ENCODE results near the gene PATZ1. TPM values are rescaled to one million over a fixed set of nuclear protein-coding genes. Genes with fewer than 3 reads are reported as not detected.

PATZ1 gene
- total RNA-seq, 4 donors from 2014 or later = 27.1 to 33.5 (median 31.3) TPM

- Histone ChIP-seq H3K4me1 (peaks cover 0 to 12% (median 0%) of the 10 kb centered on the region in 4 donors), H3K36me3 (peaks cover 0 to 91% (median 9%) of the 10 kb centered on the region in 3 donors)
- TF ChIP-seq CTCF (IDR thresholded peaks at IDR 0.05) = no peak
- TF ChIP-seq POLR2A (IDR thresholded peaks at IDR 0.05) = no peak
- no peak for TF ChIP-seq EP300 (IDR thresholded peaks at IDR 0.05)
Observed at GRCh38 chr22:31332886-31333285, 13.3 kb downstream of the PATZ1 start.

DNA sequence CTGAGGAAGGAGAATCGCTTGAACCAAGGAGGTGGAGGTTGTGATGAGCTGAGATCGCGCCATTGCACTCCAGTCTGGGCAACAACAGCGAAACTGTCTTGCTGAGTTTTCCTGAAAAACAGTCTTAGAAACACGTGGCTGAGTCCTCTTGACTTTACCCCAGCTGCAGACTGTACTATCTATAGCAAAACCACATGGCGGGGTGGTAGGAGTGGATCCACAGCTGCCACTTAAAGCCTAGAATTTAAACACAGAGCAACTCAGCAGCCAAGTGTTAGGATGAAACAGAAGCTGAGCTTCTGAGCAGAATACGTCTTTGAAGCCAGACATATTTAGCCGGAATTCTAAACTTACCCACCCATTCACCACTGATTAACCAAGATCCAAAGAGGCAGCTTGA lies 14.1 kb downstream of the PATZ1 start:
- H3K36me3 ChIP-seq = peaks cover 0 to 91% (median 11%) of the 10 kb centered on the region in 3 donors

More at GRCh38 chr22:31332886-31333285, 13.3 kb downstream of the PATZ1 start:
- WGBS, 2 donors = 73 to 87% methylated on average over 1 of the region's 1 CpG
- Histone ChIP-seq H3K4me3 (no peak overlapping the region), H3K27me3 (no peaks in the 10 kb centered on the region), H3K9me3 (no peaks in the 10 kb centered on the region), H3K27ac (no peak overlapping the region)
- DNase-seq (ENCODE audit: low spot score in 2 of 2) = no peak

GRCh38 chr22:31329453-31330215 lies 16.5 kb downstream of the PATZ1 start:
- DNase-seq (ENCODE audit: low spot score in 2 of 2) = no peak
- WGBS, 2 donors = 78 to 80% methylated on average over 9 of the region's 9 CpGs
- no peak overlapping the region for H3K4me3 ChIP-seq
- no peaks in the 10 kb centered on the region for H3K9me3 ChIP-seq
- H3K27me3 ChIP-seq = no peaks in the 10 kb centered on the region
- peaks cover 0 to 100% (median 6%) of the 10 kb centered on the region in 3 donors for H3K36me3 ChIP-seq
- H3K27ac ChIP-seq = no peak overlapping the region
- no peak for TF ChIP-seq EP300 (IDR thresholded peaks at IDR 0.05)
- no peak for TF ChIP-seq POLR2A (IDR thresholded peaks at IDR 0.05)
- no peak for TF ChIP-seq CTCF (IDR thresholded peaks at IDR 0.05)
- peaks cover 0 to 14% (median 0%) of the 10 kb centered on the region in 4 donors for H3K4me1 ChIP-seq

More for the DNA sequence above, 14.1 kb downstream of the PATZ1 start:
- no peaks in the 10 kb centered on the region for H3K9me3 ChIP-seq
- H3K4me1 ChIP-seq = peaks cover 0 to 14% (median 0%) of the 10 kb centered on the region in 4 donors
- H3K27ac ChIP-seq = no peak overlapping the region
- no peak overlapping the region for H3K4me3 ChIP-seq
- DNase-seq (ENCODE audit: low spot score in 2 of 2) = no peak
- TF ChIP-seq EP300 (IDR thresholded peaks at IDR 0.05) (no peak), CTCF (IDR thresholded peaks at IDR 0.05) (no peak), POLR2A (IDR thresholded peaks at IDR 0.05) (no peak)
- 88 to 97% methylated on average over 8 of the region's 8 CpGs for WGBS, 2 donors
- no peaks in the 10 kb centered on the region for H3K27me3 ChIP-seq

- no peaks in the 10 kb centered on the region for H3K27me3 ChIP-seq
- H3K4me1 ChIP-seq = peaks cover 0 to 14% (median 0%) of the 10 kb centered on the region in 4 donors
- no peak overlapping the region for H3K4me3 ChIP-seq
- peak overlapping the region in 1 of 4 donors; percentile 63 for H3K27ac ChIP-seq
- H3K36me3 ChIP-seq = peaks cover 0 to 100% (median 6%) of the 10 kb centered on the region in 3 donors
- DNase-seq (ENCODE audit: low spot score in 2 of 2) = no peak
- TF ChIP-seq CTCF (IDR thresholded peaks at IDR 0.05) = no peak
- TF ChIP-seq POLR2A (IDR thresholded peaks at IDR 0.05) = no peak
- TF ChIP-seq EP300 (IDR thresholded peaks at IDR 0.05) = no peak
- 73 to 93% methylated on average over 3 to 4 of the region's 4 CpGs for WGBS, 2 donors
- no peaks in the 10 kb centered on the region for H3K9me3 ChIP-seq
Observed at GRCh38 chr22:31329029-31329428, 17.1 kb downstream of the PATZ1 start.

GRCh38 chr22:31328544-31328960 lies 17.6 kb downstream of the PATZ1 start:
- no peak for DNase-seq (ENCODE audit: low spot score in 2 of 2)
- Histone ChIP-seq H3K9me3 (no peaks in the 10 kb centered on the region), H3K4me1 (peaks cover 0 to 14% (median 0%) of the 10 kb centered on the region in 4 donors), H3K36me3 (peaks cover 0 to 99% (median 6%) of the 10 kb centered on the region in 3 donors), H3K4me3 (no peak overlapping the region), H3K27ac (peak overlapping the region in 2 of 4 donors; percentile 12 to 63), H3K27me3 (no peaks in the 10 kb centered on the region)
- TF ChIP-seq CTCF (IDR thresholded peaks at IDR 0.05) (no peak), POLR2A (IDR thresholded peaks at IDR 0.05) (no peak), EP300 (IDR thresholded peaks at IDR 0.05) (no peak)
- WGBS, 2 donors = 85 to 86% methylated on average over 13 of the region's 13 CpGs

Data from tibial nerve (tissue), 4 donors.